ENCODE results near the gene THSD4. TPM values are rescaled to one million over a fixed set of nuclear protein-coding genes. Genes with fewer than 3 reads are reported as not detected.

Gene THSD4
- total RNA-seq, 2 experiments from 2014 or later = not detected

DNA sequence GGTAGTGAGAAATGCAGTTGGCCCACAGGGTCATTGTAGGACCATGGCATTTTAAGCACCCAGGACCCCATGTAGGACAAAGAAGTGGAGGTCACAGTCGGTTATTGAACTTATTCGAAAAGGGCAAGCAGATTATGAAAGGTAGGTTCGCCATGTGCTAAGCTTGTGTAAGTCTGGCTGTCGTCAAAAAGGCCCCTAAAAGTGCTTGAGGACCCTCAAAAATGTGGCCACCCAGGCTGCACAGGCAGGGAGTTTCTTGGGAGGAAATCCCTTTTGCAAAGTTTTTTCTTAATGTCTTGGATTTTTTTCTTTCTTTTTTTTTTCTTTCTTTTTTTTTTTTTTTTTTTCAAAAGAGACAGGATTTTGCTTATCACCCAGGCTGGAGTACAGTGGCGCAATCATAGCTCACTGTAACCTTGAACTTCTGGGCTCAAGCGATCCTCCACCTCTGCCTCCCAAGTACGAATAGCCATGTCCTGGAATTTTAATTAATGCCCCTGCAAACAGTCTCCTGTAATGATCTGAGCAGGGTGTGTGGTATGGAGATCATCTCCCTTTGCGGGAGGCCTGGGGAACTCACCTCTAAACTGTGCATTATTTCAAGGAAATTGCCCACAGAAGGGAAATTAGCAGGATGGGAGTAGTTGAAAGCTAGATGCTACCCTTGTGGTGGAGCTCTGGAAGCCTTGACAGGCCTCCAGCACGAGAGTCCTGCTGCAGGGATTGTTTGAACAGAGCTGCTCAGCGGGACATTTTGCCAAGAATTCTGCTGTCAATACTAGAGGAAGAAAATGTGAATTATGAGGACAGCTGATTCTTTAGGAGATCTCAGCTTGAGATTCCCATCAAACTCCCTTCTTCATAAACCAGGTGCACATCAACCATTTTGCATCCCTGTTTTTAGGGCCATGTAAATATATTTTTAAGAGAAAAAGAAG is 28.4 kb downstream of the THSD4 start:
- Histone ChIP-seq H3K9me3 (ENCODE audit: low read length) (no peaks in the 10 kb centered on the region), H3K27ac (ENCODE audit: low read depth, low read length, poor library complexity, severe bottlenecking) (no peak overlapping the region), H3K9me2 (ENCODE audit: insufficient read depth, low read length) (no peaks in the 10 kb centered on the region), H4K20me1 (ENCODE audit: insufficient read depth, low read length) (no peaks in the 10 kb centered on the region), H3K79me2 (ENCODE audit: insufficient read depth, low read depth, low read length) (no peaks in the 10 kb centered on the region), H3K4me1 (ENCODE audit: insufficient read depth, low read length, poor library complexity, severe bottlenecking) (no peaks in the 10 kb centered on the region), H3K4me2 (ENCODE audit: low read length) (no peak overlapping the region), H2AFZ (ENCODE audit: low read length) (no peak overlapping the region), H3K36me3 (ENCODE audit: insufficient read depth, low read length) (no peaks in the 10 kb centered on the region), H3K4me3 (ENCODE audit: low read depth, low read length, poor library complexity, severe bottlenecking) (no peak overlapping the region)
- intact Hi-C loops (cut with micrococcal nuclease; ENCODE audit: unreplicated experiment) = no loop called here
- TF ChIP-seq, protein P1, sequence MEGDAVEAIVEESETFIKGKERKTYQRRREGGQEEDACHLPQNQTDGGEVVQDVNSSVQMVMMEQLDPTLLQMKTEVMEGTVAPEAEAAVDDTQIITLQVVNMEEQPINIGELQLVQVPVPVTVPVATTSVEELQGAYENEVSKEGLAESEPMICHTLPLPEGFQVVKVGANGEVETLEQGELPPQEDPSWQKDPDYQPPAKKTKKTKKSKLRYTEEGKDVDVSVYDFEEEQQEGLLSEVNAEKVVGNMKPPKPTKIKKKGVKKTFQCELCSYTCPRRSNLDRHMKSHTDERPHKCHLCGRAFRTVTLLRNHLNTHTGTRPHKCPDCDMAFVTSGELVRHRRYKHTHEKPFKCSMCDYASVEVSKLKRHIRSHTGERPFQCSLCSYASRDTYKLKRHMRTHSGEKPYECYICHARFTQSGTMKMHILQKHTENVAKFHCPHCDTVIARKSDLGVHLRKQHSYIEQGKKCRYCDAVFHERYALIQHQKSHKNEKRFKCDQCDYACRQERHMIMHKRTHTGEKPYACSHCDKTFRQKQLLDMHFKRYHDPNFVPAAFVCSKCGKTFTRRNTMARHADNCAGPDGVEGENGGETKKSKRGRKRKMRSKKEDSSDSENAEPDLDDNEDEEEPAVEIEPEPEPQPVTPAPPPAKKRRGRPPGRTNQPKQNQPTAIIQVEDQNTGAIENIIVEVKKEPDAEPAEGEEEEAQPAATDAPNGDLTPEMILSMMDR (conservative IDR thresholded peaks at IDR 0.05; ENCODE audit: low read length) = no peak
- no peak for TF ChIP-seq EZH2phosphoT487 (IDR thresholded peaks at IDR 0.05; ENCODE audit: borderline replicate concordance, low read depth, low read length)
- CTCF ChIA-PET (ENCODE audit: unreplicated experiment) = no interaction called here
- BruUV-seq (replicated peaks) = no TSS peak
- no peak for DNase-seq (ENCODE audit: low spot score)
- POLR2A ChIA-PET = interaction anchor here (0.6 kb wide), 1 partner anchor 103 kb away, joined by 3 read pairs; no protein-coding TSS in a partner anchor

DNA sequence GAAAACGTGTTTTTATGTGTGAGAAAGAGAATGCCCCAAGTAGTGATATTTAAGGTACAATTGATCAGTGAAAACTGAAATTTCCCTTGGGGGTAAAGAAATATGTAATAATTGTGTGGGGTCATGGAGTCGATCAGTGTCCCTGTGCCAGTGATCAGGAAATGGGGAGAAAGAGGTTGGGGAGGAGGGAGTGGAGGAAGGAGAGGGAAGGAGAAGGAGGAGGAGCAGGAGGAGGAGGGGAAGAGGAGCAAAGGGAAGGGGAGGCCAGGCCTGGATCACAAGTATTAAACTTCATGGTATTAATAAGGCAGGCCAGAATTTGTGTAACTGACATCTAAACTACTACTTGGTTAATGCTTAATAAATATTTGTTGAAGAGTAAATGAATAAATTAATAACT is 30.4 kb downstream of the THSD4 start:
- intact Hi-C loops (cut with micrococcal nuclease; ENCODE audit: unreplicated experiment) = no loop called here
- no peaks in the 10 kb centered on the region for H3K4me1 ChIP-seq (ENCODE audit: insufficient read depth, low read length, poor library complexity, severe bottlenecking)
- H3K4me3 ChIP-seq (ENCODE audit: low read depth, low read length, poor library complexity, severe bottlenecking) = no peak overlapping the region
- H3K36me3 ChIP-seq (ENCODE audit: insufficient read depth, low read length) = no peaks in the 10 kb centered on the region
- no peaks in the 10 kb centered on the region for H3K9me2 ChIP-seq (ENCODE audit: insufficient read depth, low read length)
- no peaks in the 10 kb centered on the region for H3K79me2 ChIP-seq (ENCODE audit: insufficient read depth, low read depth, low read length)
- H3K4me2 ChIP-seq (ENCODE audit: low read length) = no peak overlapping the region
- no peaks in the 10 kb centered on the region for H4K20me1 ChIP-seq (ENCODE audit: insufficient read depth, low read length)
- ChIA-PET POLR2A (no interaction called here), CTCF (ENCODE audit: unreplicated experiment) (no interaction called here)
- no peak for DNase-seq (ENCODE audit: low spot score)
- TF ChIP-seq, protein P1 (conservative IDR thresholded peaks at IDR 0.05; ENCODE audit: low read length) = no peak
- no peak for TF ChIP-seq EZH2phosphoT487 (IDR thresholded peaks at IDR 0.05; ENCODE audit: borderline replicate concordance, low read depth, low read length)
- no peaks in the 10 kb centered on the region for H3K9me3 ChIP-seq (ENCODE audit: low read length)
- H3K27ac ChIP-seq (ENCODE audit: low read depth, low read length, poor library complexity, severe bottlenecking) = no peak overlapping the region
- no TSS peak for BruUV-seq (replicated peaks)
- H2AFZ ChIP-seq (ENCODE audit: low read length) = no peak overlapping the region

DNA sequence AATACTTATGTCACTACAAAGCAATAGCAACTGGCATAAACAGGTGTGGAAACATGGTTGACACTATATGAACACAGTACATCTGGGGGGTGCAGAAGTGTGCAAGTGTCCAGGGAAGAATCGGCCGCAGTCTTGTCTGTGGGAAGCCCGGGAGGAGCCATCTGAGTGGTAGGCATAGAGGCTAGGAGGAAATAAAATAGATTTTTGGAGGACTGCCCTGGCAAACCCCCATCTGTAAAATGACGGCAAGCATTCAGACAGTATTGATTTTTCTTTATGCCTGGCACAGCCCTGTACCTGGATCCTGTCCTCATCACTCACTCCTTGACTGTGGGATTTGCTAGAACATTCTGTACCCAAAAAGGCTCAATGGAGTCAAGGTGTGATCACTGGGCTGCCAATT is 31.3 kb downstream of the THSD4 start:
- ChIA-PET POLR2A (interaction anchor here (0.6 kb wide), 1 partner anchor 9 kb away, joined by 3 read pairs; no protein-coding TSS in a partner anchor), CTCF (ENCODE audit: unreplicated experiment) (no interaction called here)
- H3K9me3 ChIP-seq (ENCODE audit: low read length) = no peaks in the 10 kb centered on the region
- H2AFZ ChIP-seq (ENCODE audit: low read length) = no peak overlapping the region
- no peak overlapping the region for H3K4me3 ChIP-seq (ENCODE audit: low read depth, low read length, poor library complexity, severe bottlenecking)
- H3K79me2 ChIP-seq (ENCODE audit: insufficient read depth, low read depth, low read length) = no peaks in the 10 kb centered on the region
- intact Hi-C loops (cut with micrococcal nuclease; ENCODE audit: unreplicated experiment) = no loop called here
- no peak overlapping the region for H3K4me2 ChIP-seq (ENCODE audit: low read length)
- no peak overlapping the region for H3K27ac ChIP-seq (ENCODE audit: low read depth, low read length, poor library complexity, severe bottlenecking)
- H3K9me2 ChIP-seq (ENCODE audit: insufficient read depth, low read length) = no peaks in the 10 kb centered on the region
- no TSS peak for BruUV-seq (replicated peaks)
- TF ChIP-seq EZH2phosphoT487 (IDR thresholded peaks at IDR 0.05; ENCODE audit: borderline replicate concordance, low read depth, low read length) = no peak
- TF ChIP-seq, protein P1 (conservative IDR thresholded peaks at IDR 0.05; ENCODE audit: low read length) = no peak
- no peaks in the 10 kb centered on the region for H3K4me1 ChIP-seq (ENCODE audit: insufficient read depth, low read length, poor library complexity, severe bottlenecking)
- H3K36me3 ChIP-seq (ENCODE audit: insufficient read depth, low read length) = no peaks in the 10 kb centered on the region
- no peaks in the 10 kb centered on the region for H4K20me1 ChIP-seq (ENCODE audit: insufficient read depth, low read length)
- DNase-seq (ENCODE audit: low spot score) = no peak
